K562 (cell line): ENCODE data around the gene PGPEP1.

Experiments used
- ESRRA ChIP-seq: fragments of 450-650 bp; IDR thresholded peaks from 2 replicates; pipeline ENCODE4 v1.6.1; 2014; ENCODE audit warnings: low read depth, mild to moderate bottlenecking, moderate library complexity, borderline replicate concordance
- FOXA1 ChIP-seq: fragments of 450-650 bp; IDR thresholded peaks from 2 replicates; pipeline ENCODE4 v1.6.1; 2016; ENCODE audit warnings: mild to moderate bottlenecking, borderline replicate concordance
- HDAC3 ChIP-seq: fragments of 450-650 bp; IDR thresholded peaks from 2 replicates; pipeline ENCODE4 v1.6.1; 2018; ENCODE audit warnings: borderline replicate concordance, mild to moderate bottlenecking, moderate library complexity; ENCODE audit not compliant: partially characterized antibody
- HIVEP1 ChIP-seq: fragments of 250-450 bp; sonication (Bioruptor Pico); IDR thresholded peaks from 2 replicates; pipeline ENCODE4 v1.4.0; 2020; ENCODE audit warnings: mild to moderate bottlenecking
- HNRNPK ChIP-seq: fragments of 200-400 bp; formaldehyde crosslinking; IDR thresholded peaks from one replicate; pipeline ENCODE4 v1.6.1; 2018; ENCODE audit warnings: mild to moderate bottlenecking, low read depth, low read length; ENCODE audit not compliant: poor library complexity, severe bottlenecking
- MAFF ChIP-seq: IDR thresholded peaks from 2 replicates; pipeline ENCODE4 v1.6.1; 2012; ENCODE audit warnings: low read length, improper control_type of control experiment
- MTA3 ChIP-seq: fragments of 450-650 bp; formaldehyde crosslinking; IDR thresholded peaks from 2 replicates; pipeline ENCODE4 v1.6.1; 2017; ENCODE audit warnings: mild to moderate bottlenecking, borderline replicate concordance
- PHF21A ChIP-seq: fragments of 450-650 bp; IDR thresholded peaks from 2 replicates; pipeline ENCODE4 v1.6.1; 2017; ENCODE audit warnings: low read depth, borderline replicate concordance
- ZFP36 ChIP-seq: fragments of 150-350 bp; IDR thresholded peaks from 2 replicates; pipeline ENCODE4 v1.6.1; 2018; ENCODE audit warnings: low read length, low read depth; ENCODE audit not compliant: partially characterized antibody
- ZNF589 ChIP-seq: fragments of 200-800 bp; sonication (Bioruptor generic); IDR thresholded peaks from 2 replicates; pipeline ENCODE4 v1.6.1; 2016; ENCODE audit warnings: low read depth, missing genetic modification characterization, missing compliant biosample characterization
- TF ChIP-seq, protein P1 (sequence below): fragments of 250-450 bp; sonication (Bioruptor Pico); IDR thresholded peaks from 2 replicates; pipeline ENCODE4 v1.8.0; 2021; ENCODE audit warnings: moderate library complexity, mild to moderate bottlenecking, inconsistent platforms
- TF ChIP-seq, protein P2 (sequence below), 3 experiments: IDR thresholded peaks in 2 of 3; conservative IDR thresholded peaks in 1 of 3; 2 replicates each; pipeline ENCODE4 v1.5.1; 2011 to 2012; ENCODE audit warnings: low read length in 3 of 3, mild to moderate bottlenecking in 3 of 3, control low read depth in 2 of 3, improper control_type of control experiment in 1 of 3, inconsistent platforms in 1 of 3, low read depth in 1 of 3, mixed read lengths in 1 of 3, moderate library complexity in 1 of 3; ENCODE audit not compliant: insufficient read depth in 2 of 3

DNA sequence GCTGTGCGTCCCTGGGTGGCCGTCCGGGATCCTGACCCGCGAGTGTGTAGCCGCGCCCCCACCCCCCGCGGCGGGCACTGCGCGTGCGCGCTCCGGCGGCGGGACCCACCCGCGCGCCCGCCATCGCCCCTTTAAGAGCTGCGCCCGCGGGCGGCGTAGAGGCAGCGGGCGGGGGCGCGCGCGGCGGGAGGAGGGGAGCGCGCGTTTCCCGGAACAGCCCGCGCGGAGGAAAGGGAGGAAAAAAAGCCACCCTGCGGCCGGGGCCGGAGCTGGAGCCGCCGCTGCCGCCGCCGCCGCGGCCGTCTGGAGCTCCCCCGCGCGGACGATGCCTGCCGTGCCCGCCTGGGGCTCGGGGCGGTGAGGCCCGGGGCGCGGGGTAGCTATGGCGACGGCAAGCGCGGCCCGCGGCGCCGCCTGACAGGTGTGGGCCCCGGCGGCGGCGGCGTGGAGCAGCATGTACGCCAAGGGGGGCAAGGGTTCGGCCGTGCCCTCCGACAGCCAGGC is 78.8 kb downstream of the PGPEP1 start, which contains the start of gene SSBP4:
- no peak for TF ChIP-seq HIVEP1
- no peak for TF ChIP-seq ZNF589
- no peak for TF ChIP-seq PHF21A
- no peak for TF ChIP-seq MTA3
- TF ChIP-seq ESRRA, result peak; percentile 35; the same call in 1 of the 2 replicates
- TF ChIP-seq, protein P1, sequence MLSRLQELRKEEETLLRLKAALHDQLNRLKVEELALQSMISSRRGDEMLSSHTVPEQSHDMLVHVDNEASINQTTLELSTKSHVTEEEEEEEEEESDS (CRISPR knock-in tag), result no peak
- TF ChIP-seq HNRNPK, result no peak
- TF ChIP-seq, protein P2, sequence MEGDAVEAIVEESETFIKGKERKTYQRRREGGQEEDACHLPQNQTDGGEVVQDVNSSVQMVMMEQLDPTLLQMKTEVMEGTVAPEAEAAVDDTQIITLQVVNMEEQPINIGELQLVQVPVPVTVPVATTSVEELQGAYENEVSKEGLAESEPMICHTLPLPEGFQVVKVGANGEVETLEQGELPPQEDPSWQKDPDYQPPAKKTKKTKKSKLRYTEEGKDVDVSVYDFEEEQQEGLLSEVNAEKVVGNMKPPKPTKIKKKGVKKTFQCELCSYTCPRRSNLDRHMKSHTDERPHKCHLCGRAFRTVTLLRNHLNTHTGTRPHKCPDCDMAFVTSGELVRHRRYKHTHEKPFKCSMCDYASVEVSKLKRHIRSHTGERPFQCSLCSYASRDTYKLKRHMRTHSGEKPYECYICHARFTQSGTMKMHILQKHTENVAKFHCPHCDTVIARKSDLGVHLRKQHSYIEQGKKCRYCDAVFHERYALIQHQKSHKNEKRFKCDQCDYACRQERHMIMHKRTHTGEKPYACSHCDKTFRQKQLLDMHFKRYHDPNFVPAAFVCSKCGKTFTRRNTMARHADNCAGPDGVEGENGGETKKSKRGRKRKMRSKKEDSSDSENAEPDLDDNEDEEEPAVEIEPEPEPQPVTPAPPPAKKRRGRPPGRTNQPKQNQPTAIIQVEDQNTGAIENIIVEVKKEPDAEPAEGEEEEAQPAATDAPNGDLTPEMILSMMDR (IDR thresholded peaks at IDR 0.05 in 2 of 3, conservative IDR thresholded peaks at IDR 0.05 in 1 of 3; ENCODE audit: insufficient read depth in 2 of 3, low read depth in 1 of 3, low read length in 3 of 3), result peak; percentile 17 to 95 (median 66); a peak in 4 of 6 replicates
- TF ChIP-seq FOXA1, result no peak
- TF ChIP-seq ZFP36, result no peak
- no peak for TF ChIP-seq HDAC3
- no peak for TF ChIP-seq MAFF
